Tibial nerve (tissue), 3 donors: ENCODE data around the gene SKOR1.

ENCODE experiments used
- POLR2A ChIP-seq, 2 donors: fragments of 450-650 bp; IDR thresholded peaks; one replicate each; pipeline ENCODE4 v1.6.1; 2017; ENCODE audit warnings: antibody characterized with exemption in 2 of 2, mild to moderate bottlenecking in 2 of 2, moderate library complexity in 2 of 2
- TF ChIP-seq, protein P1 (sequence below), 5 experiments: fragments of 200-600 bp in 3 of 5; fragments of 450-650 bp in 2 of 5; sonication (generic) in 3 of 5; IDR thresholded peaks; one replicate each; pipeline ENCODE4 v1.5.1; 2016 to 2019; ENCODE audit warnings: antibody characterized with exemption in 5 of 5, mild to moderate bottlenecking in 3 of 5, moderate library complexity in 2 of 5

GRCh38 chr15:67786646-67787045, 38.7 kb upstream of the SKOR1 start:
- TF ChIP-seq, protein P1, sequence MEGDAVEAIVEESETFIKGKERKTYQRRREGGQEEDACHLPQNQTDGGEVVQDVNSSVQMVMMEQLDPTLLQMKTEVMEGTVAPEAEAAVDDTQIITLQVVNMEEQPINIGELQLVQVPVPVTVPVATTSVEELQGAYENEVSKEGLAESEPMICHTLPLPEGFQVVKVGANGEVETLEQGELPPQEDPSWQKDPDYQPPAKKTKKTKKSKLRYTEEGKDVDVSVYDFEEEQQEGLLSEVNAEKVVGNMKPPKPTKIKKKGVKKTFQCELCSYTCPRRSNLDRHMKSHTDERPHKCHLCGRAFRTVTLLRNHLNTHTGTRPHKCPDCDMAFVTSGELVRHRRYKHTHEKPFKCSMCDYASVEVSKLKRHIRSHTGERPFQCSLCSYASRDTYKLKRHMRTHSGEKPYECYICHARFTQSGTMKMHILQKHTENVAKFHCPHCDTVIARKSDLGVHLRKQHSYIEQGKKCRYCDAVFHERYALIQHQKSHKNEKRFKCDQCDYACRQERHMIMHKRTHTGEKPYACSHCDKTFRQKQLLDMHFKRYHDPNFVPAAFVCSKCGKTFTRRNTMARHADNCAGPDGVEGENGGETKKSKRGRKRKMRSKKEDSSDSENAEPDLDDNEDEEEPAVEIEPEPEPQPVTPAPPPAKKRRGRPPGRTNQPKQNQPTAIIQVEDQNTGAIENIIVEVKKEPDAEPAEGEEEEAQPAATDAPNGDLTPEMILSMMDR (IDR thresholded peaks at IDR 0.05), result no peak
- TF ChIP-seq POLR2A (IDR thresholded peaks at IDR 0.05), result no peak
